Measurements from ENCODE around the gene PRKCZ. TPM values are rescaled to one million over a fixed set of nuclear protein-coding genes. Genes with fewer than 3 reads are reported as not detected.

Gene PRKCZ
- total RNA-seq, 1 donor from 2014 or later = 4.2 TPM

DNA sequence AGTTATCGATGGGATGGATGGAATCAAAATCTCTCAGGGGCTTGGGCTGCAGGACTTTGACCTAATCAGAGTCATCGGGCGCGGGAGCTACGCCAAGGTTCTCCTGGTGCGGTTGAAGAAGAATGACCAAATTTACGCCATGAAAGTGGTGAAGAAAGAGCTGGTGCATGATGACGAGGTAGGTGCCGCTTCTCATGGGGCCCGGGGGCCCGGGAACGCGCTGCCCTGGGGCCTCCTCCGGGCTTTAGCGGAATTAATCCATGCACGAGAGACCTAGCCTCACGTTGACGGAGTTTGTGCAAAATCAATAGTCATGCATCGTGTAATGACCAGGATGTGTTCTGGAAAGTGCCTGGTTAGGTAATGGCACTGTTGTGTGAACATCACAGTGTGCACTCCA lies 100.6 kb downstream of the PRKCZ start:
- Histone ChIP-seq H3K27ac (ENCODE audit: low read depth, low read length) (no peak overlapping the region), H3K4me3 (ENCODE audit: low read length in 3 of 3) (no peak overlapping the region), H3K9me3 (ENCODE audit: control insufficient read depth in 3 of 3, low read length in 3 of 3) (no peaks in the 10 kb centered on the region), H3K4me1 (ENCODE audit: control insufficient read depth in 3 of 3, insufficient read depth in 3 of 3, low read length in 3 of 3) (peaks cover 0 to 4% (median 2%) of the 10 kb centered on the region in 3 donors), H3K27me3 (ENCODE audit: control insufficient read depth in 3 of 3, insufficient read depth in 3 of 3, low read length in 3 of 3) (peaks cover 5 to 46% (median 24%) of the 10 kb centered on the region in 3 donors), H3K36me3 (ENCODE audit: control insufficient read depth in 3 of 3, insufficient read depth in 3 of 3, low read length in 3 of 3) (no peaks in the 10 kb centered on the region), H3K9ac (ENCODE audit: low read depth in 1 of 3, low read length in 3 of 3) (no peak overlapping the region)

DNA sequence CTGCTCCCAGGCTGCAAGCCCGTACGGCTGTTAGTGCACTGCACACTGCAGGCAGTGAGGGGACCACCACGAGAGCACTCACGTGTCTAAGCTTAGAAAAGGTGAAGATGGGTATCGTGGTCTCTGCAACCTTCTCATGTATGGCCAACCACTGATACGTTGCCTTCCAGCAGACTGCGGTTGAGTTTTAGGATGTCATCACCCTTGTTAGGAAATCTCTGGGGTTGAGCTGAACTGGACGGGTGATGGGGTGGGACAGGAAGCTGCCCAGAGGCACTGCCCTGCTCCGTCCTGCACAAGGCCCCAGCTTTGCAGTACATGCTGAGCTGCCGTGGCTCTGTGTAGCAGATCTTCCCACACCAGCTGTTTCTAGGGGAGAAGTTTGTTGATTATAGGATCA lies 101.0 kb downstream of the PRKCZ start:
- Histone ChIP-seq H3K9me3 (ENCODE audit: control insufficient read depth in 3 of 3, low read length in 3 of 3) (no peaks in the 10 kb centered on the region), H3K27me3 (ENCODE audit: control insufficient read depth in 3 of 3, insufficient read depth in 3 of 3, low read length in 3 of 3) (peaks cover 5 to 46% (median 24%) of the 10 kb centered on the region in 3 donors), H3K36me3 (ENCODE audit: control insufficient read depth in 3 of 3, insufficient read depth in 3 of 3, low read length in 3 of 3) (no peaks in the 10 kb centered on the region), H3K4me1 (ENCODE audit: control insufficient read depth in 3 of 3, insufficient read depth in 3 of 3, low read length in 3 of 3) (peaks cover 0 to 6% (median 2%) of the 10 kb centered on the region in 3 donors), H3K9ac (ENCODE audit: low read depth in 1 of 3, low read length in 3 of 3) (no peak overlapping the region), H3K27ac (ENCODE audit: low read depth, low read length) (no peak overlapping the region), H3K4me3 (ENCODE audit: low read length in 3 of 3) (no peak overlapping the region)

DNA sequence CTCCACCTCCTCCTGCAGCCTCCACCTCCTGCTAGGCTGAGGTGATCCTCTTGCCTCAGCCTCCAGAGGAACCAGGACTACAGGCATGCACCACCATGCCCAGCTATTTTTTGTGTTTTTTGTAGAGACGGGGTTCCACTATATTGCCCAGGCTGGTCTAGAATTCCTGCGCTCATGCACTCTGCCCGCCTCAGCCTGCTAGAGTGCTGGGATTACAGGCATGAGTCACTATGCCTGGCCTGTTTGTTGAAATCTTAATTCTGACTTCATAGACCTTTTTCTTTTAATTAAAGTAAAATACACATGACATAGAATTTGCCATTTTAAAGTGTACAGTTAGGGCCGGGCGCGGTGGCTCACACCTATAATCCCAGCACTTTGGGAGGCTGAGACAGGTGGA lies 101.7 kb downstream of the PRKCZ start:
- Histone ChIP-seq H3K27me3 (ENCODE audit: control insufficient read depth in 3 of 3, insufficient read depth in 3 of 3, low read length in 3 of 3) (peaks cover 5 to 46% (median 24%) of the 10 kb centered on the region in 3 donors), H3K27ac (ENCODE audit: low read depth, low read length) (no peak overlapping the region), H3K4me3 (ENCODE audit: low read length in 3 of 3) (no peak overlapping the region), H3K4me1 (ENCODE audit: control insufficient read depth in 3 of 3, insufficient read depth in 3 of 3, low read length in 3 of 3) (peaks cover 0 to 6% (median 2%) of the 10 kb centered on the region in 3 donors), H3K9me3 (ENCODE audit: control insufficient read depth in 3 of 3, low read length in 3 of 3) (no peaks in the 10 kb centered on the region), H3K36me3 (ENCODE audit: control insufficient read depth in 3 of 3, insufficient read depth in 3 of 3, low read length in 3 of 3) (no peaks in the 10 kb centered on the region), H3K9ac (ENCODE audit: low read depth in 1 of 3, low read length in 3 of 3) (no peak overlapping the region)

DNA sequence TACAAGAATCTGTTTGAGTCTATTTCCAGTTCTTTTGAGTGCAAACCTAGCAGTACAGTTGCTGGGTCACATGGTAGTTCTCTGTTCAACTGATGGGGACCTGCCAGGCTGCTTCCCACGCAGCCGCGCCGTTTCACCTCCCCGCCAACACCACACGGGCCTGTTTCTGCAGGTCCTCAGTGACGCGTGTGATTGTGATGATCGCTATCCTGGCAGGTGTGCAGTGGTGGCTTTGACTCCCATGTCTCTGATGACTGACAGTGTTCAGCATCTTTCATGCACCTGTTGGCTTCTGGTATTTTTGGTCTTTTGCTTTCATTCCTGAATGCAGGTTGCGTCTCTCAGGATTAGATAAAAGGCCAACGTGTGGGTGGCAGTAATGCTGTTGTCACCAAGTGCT lies 102.7 kb downstream of the PRKCZ start:
- Histone ChIP-seq H3K9ac (ENCODE audit: low read depth in 1 of 3, low read length in 3 of 3) (no peak overlapping the region), H3K36me3 (ENCODE audit: control insufficient read depth in 3 of 3, insufficient read depth in 3 of 3, low read length in 3 of 3) (no peaks in the 10 kb centered on the region), H3K4me3 (ENCODE audit: low read length in 3 of 3) (no peak overlapping the region), H3K27me3 (ENCODE audit: control insufficient read depth in 3 of 3, insufficient read depth in 3 of 3, low read length in 3 of 3) (peaks cover 2 to 46% (median 24%) of the 10 kb centered on the region in 3 donors), H3K27ac (ENCODE audit: low read depth, low read length) (no peak overlapping the region), H3K4me1 (ENCODE audit: control insufficient read depth in 3 of 3, insufficient read depth in 3 of 3, low read length in 3 of 3) (peaks cover 0 to 6% (median 2%) of the 10 kb centered on the region in 3 donors), H3K9me3 (ENCODE audit: control insufficient read depth in 3 of 3, low read length in 3 of 3) (no peaks in the 10 kb centered on the region)

DNA sequence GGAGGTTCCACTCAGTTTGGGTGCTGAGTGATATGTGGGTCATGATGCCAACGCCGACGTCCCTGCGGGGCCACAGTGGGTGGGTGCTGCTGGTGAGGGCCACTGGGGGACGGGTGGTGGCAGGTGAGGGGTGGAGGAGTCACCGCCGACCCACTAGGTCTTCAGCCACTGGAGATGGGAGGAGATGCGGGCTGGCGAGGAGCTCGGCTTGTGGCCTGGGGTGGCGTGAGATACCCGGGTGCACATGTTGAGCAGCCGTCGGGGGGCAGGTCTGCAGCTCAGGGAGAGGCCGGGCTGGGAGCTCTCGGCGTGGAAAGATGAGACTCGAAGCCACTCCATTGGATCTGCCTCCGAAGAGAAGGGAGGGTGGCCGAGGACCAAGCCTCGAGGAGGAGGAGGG lies 103.8 kb downstream of the PRKCZ start:
- Histone ChIP-seq H3K9ac (ENCODE audit: low read depth in 1 of 3, low read length in 3 of 3) (no peak overlapping the region), H3K27me3 (ENCODE audit: control insufficient read depth in 3 of 3, insufficient read depth in 3 of 3, low read length in 3 of 3) (peaks cover 2 to 38% (median 19%) of the 10 kb centered on the region in 3 donors), H3K27ac (ENCODE audit: low read depth, low read length) (no peak overlapping the region), H3K4me3 (ENCODE audit: low read length in 3 of 3) (no peak overlapping the region), H3K36me3 (ENCODE audit: control insufficient read depth in 3 of 3, insufficient read depth in 3 of 3, low read length in 3 of 3) (no peaks in the 10 kb centered on the region), H3K4me1 (ENCODE audit: control insufficient read depth in 3 of 3, insufficient read depth in 3 of 3, low read length in 3 of 3) (peaks cover 0 to 6% (median 2%) of the 10 kb centered on the region in 3 donors), H3K9me3 (ENCODE audit: control insufficient read depth in 3 of 3, low read length in 3 of 3) (no peaks in the 10 kb centered on the region)

DNA sequence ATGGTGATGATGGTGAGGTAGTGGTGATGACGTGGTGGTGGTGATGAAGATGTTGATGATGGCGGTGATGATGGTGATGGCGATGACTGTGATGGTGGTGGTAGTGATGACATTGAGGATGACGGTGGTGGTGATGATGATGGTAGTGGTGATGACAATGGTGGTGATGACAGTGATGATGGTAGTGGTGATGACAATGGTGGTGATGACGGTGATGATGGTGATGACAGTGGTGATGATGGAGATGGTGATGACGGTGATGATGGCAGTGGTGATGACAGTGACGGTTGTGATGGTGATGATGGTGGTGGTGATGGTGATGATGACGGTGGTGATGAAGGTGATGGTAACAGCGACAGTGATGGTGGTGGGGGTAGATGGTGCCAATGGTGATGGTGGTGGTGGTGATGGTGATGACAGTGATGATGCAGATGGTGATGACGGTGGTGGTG lies 105.0 kb downstream of the PRKCZ start:
- Histone ChIP-seq H3K36me3 (ENCODE audit: control insufficient read depth in 3 of 3, insufficient read depth in 3 of 3, low read length in 3 of 3) (no peaks in the 10 kb centered on the region), H3K4me1 (ENCODE audit: control insufficient read depth in 3 of 3, insufficient read depth in 3 of 3, low read length in 3 of 3) (peaks cover 0 to 6% (median 2%) of the 10 kb centered on the region in 3 donors), H3K4me3 (ENCODE audit: low read length in 3 of 3) (no peak overlapping the region), H3K27ac (ENCODE audit: low read depth, low read length) (no peak overlapping the region), H3K27me3 (ENCODE audit: control insufficient read depth in 3 of 3, insufficient read depth in 3 of 3, low read length in 3 of 3) (peaks cover 2 to 33% (median 17%) of the 10 kb centered on the region in 3 donors), H3K9ac (ENCODE audit: low read depth in 1 of 3, low read length in 3 of 3) (no peak overlapping the region), H3K9me3 (ENCODE audit: control insufficient read depth in 3 of 3, low read length in 3 of 3) (no peaks in the 10 kb centered on the region)

DNA sequence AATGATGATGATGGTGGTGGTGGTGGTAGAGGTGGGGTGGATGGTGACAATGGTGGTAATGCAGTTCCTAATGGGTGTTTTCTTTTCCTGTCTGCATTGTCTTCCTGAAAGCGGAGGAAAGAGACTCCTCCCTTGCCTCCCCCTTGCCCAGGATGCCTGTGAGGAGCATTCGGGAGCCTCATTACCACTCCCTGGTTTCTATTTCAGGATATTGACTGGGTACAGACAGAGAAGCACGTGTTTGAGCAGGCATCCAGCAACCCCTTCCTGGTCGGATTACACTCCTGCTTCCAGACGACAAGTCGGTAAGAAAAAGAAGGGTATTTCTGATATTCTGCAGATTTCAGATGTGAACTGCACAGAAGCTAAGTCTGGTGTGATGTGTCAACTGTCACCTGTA lies 105.6 kb downstream of the PRKCZ start:
- Histone ChIP-seq H3K9ac (ENCODE audit: low read depth in 1 of 3, low read length in 3 of 3) (no peak overlapping the region), H3K36me3 (ENCODE audit: control insufficient read depth in 3 of 3, insufficient read depth in 3 of 3, low read length in 3 of 3) (no peaks in the 10 kb centered on the region), H3K4me3 (ENCODE audit: low read length in 3 of 3) (no peak overlapping the region), H3K27me3 (ENCODE audit: control insufficient read depth in 3 of 3, insufficient read depth in 3 of 3, low read length in 3 of 3) (peaks cover 2 to 28% (median 15%) of the 10 kb centered on the region in 3 donors), H3K27ac (ENCODE audit: low read depth, low read length) (no peak overlapping the region), H3K9me3 (ENCODE audit: control insufficient read depth in 3 of 3, low read length in 3 of 3) (no peaks in the 10 kb centered on the region), H3K4me1 (ENCODE audit: control insufficient read depth in 3 of 3, insufficient read depth in 3 of 3, low read length in 3 of 3) (peaks cover 0 to 6% (median 2%) of the 10 kb centered on the region in 3 donors)

DNA sequence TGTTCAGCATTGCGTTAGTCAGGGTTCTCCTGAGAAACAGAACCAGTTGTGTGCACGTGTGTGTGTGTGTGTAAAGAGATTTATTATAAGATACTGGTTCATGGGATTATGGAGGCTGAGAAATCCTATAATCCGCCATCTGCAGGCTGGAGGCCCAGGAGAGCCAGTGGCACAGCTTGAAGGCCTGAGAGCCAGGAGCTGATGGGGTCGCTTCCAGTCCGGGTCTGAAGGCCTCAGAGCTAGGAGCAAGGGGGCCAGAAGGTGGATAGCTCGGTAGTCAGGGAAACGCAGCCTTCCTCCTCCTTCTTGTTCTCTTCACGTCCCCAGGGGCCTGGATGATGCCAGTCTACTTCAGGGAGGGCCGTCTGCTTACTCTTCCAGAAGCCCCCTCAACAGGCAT lies 106.7 kb downstream of the PRKCZ start:
- no peak overlapping the region for H3K4me3 ChIP-seq (ENCODE audit: low read length in 3 of 3)
- H3K36me3 ChIP-seq (ENCODE audit: control insufficient read depth in 3 of 3, insufficient read depth in 3 of 3, low read length in 3 of 3) = no peaks in the 10 kb centered on the region
- H3K9me3 ChIP-seq (ENCODE audit: control insufficient read depth in 3 of 3, low read length in 3 of 3) = no peaks in the 10 kb centered on the region
- no peak overlapping the region for H3K9ac ChIP-seq (ENCODE audit: low read depth in 1 of 3, low read length in 3 of 3)
- no peak overlapping the region for H3K27ac ChIP-seq (ENCODE audit: low read depth, low read length)
- peaks cover 2 to 23% (median 9%) of the 10 kb centered on the region in 3 donors for H3K27me3 ChIP-seq (ENCODE audit: control insufficient read depth in 3 of 3, insufficient read depth in 3 of 3, low read length in 3 of 3)
- H3K4me1 ChIP-seq (ENCODE audit: control insufficient read depth in 3 of 3, insufficient read depth in 3 of 3, low read length in 3 of 3) = peaks cover 0 to 6% (median 2%) of the 10 kb centered on the region in 3 donors

DNA sequence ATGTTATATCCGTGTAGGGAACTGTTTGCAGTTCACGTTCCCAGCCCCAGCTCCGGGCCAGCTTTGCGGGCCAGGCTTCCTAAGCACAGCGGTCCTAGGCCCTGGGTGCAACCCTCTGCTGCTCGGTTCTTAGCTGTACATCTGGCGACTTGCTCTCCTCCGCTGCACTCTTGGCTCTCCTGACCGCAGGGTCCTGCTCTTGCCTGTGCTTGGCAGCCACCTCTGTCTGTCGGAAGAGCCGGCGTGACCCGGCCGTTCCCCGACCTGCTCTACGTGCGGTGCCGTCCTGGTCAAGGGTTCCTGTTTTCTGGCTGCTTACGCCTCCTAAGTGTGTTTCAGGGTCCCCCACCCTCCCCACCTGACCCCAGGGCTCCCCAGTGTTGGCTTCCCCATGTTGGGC lies 107.6 kb downstream of the PRKCZ start:
- H3K27ac ChIP-seq (ENCODE audit: low read depth, low read length) = no peak overlapping the region

DNA sequence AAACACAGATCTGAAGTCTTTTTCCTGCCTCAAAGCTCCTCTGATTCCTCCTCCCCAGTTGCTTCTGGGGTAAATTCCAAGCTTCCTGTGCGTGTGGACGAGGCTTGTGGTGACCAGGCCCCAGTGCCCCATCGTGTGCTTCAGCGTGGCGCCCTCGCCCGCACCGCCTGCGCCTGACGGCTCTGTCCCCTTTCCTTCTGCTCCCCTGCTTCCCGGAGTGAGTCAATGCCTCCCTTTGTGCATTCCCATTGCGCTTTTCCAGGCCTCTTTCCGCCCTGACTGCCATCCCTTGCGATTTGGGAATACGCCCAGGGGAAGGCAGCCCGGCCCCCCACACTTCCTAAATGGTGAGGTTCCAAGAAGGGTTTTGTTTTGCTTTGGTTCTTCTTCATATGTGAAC lies 108.1 kb downstream of the PRKCZ start:
- H3K4me3 ChIP-seq (ENCODE audit: low read length in 3 of 3) = no peak overlapping the region
- H3K36me3 ChIP-seq (ENCODE audit: control insufficient read depth in 3 of 3, insufficient read depth in 3 of 3, low read length in 3 of 3) = no peaks in the 10 kb centered on the region
- no peaks in the 10 kb centered on the region for H3K9me3 ChIP-seq (ENCODE audit: control insufficient read depth in 3 of 3, low read length in 3 of 3)
- H3K9ac ChIP-seq (ENCODE audit: low read depth in 1 of 3, low read length in 3 of 3) = no peak overlapping the region
- H3K27me3 ChIP-seq (ENCODE audit: control insufficient read depth in 3 of 3, insufficient read depth in 3 of 3, low read length in 3 of 3) = peaks cover 2 to 19% (median 8%) of the 10 kb centered on the region in 3 donors
- H3K4me1 ChIP-seq (ENCODE audit: control insufficient read depth in 3 of 3, insufficient read depth in 3 of 3, low read length in 3 of 3) = peaks cover 0 to 6% (median 2%) of the 10 kb centered on the region in 3 donors
- H3K27ac ChIP-seq (ENCODE audit: low read depth, low read length) = no peak overlapping the region

More for the DNA sequence above, 107.6 kb downstream of the PRKCZ start:
- no peak overlapping the region for H3K4me3 ChIP-seq (ENCODE audit: low read length in 3 of 3)
- H3K27me3 ChIP-seq (ENCODE audit: control insufficient read depth in 3 of 3, insufficient read depth in 3 of 3, low read length in 3 of 3) = peaks cover 2 to 23% (median 8%) of the 10 kb centered on the region in 3 donors
- H3K9me3 ChIP-seq (ENCODE audit: control insufficient read depth in 3 of 3, low read length in 3 of 3) = no peaks in the 10 kb centered on the region
- peaks cover 0 to 6% (median 2%) of the 10 kb centered on the region in 3 donors for H3K4me1 ChIP-seq (ENCODE audit: control insufficient read depth in 3 of 3, insufficient read depth in 3 of 3, low read length in 3 of 3)
- H3K9ac ChIP-seq (ENCODE audit: low read depth in 1 of 3, low read length in 3 of 3) = no peak overlapping the region
- no peaks in the 10 kb centered on the region for H3K36me3 ChIP-seq (ENCODE audit: control insufficient read depth in 3 of 3, insufficient read depth in 3 of 3, low read length in 3 of 3)

All from skeletal muscle tissue (tissue), 4 donors.